Prostate gland (tissue), 2 donors: Measurements from ENCODE around the gene TELO2. TPM values are rescaled to one million over a fixed set of nuclear protein-coding genes. Genes with fewer than 3 reads are reported as not detected.

Experiments used
- DNase-seq: peaks from one replicate; pipeline ENCODE4 v3.0.0-alpha.2; 2019; ENCODE audit warnings: low spot score
- H3K27ac ChIP-seq, 2 donors: fragments of 200-600 bp; sonication (generic); 2 replicates each; pipeline ENCODE4 v1.5.1; 2017 to 2019
- H3K27me3 ChIP-seq: fragments of 200-600 bp; sonication (generic); replicated peaks from 2 replicates; pipeline ENCODE4 v1.5.1; 2019; ENCODE audit not compliant: insufficient read depth
- H3K36me3 ChIP-seq, 2 donors: fragments of 200-600 bp; sonication (generic); 1 replicate in 1 of 2; 2 replicates in 1 of 2; pipeline versions ENCODE4 v1.5.1 to v1.8.1; 2017 to 2019
- H3K4me1 ChIP-seq: fragments of 200-600 bp; sonication (generic); replicated peaks from 2 replicates; pipeline ENCODE4 v1.5.1; 2019
- H3K4me3 ChIP-seq, 2 donors: fragments of 200-600 bp; sonication (generic); 2 replicates each; pipeline ENCODE4 v1.5.1; 2017 to 2019
- H3K9me3 ChIP-seq: fragments of 200-600 bp; sonication (generic); 2 replicates; pipeline ENCODE4 v1.5.1; 2017
- POLR2A ChIP-seq: fragments of 450-650 bp; IDR thresholded peaks from one replicate; pipeline ENCODE4 v1.6.1; 2016; ENCODE audit warnings: antibody characterized with exemption, mild to moderate bottlenecking
- POLR2AphosphoS5 ChIP-seq: sonication (generic); formaldehyde crosslinking; IDR thresholded peaks from one replicate; pipeline ENCODE4 v1.6.1; 2017; ENCODE audit warnings: antibody characterized with exemption
- WGBS: methylation state at CpG from one replicate; pipeline ENCODE4 v1.1.5; 2018; 5-methylcytosine and 5-hydroxymethylcytosine counted together
- intact Hi-C: fragments of 100-400 bp; cut with DNase I; formaldehyde crosslinking; loops from one replicate; pipeline ENCODE4 v1.14.2; 2022
- total RNA-seq, 2 donors: library from RNA; depleted of rRNA; stranded (reverse); fragments of >200 nt; gene quantifications; one replicate each; pipeline ENCODE4 v1.1.0, GENCODE V29; 2016
- TF ChIP-seq, protein P1 (sequence below), 4 experiments: fragments of 200-600 bp in 2 of 4; fragments of 450-650 bp in 2 of 4; sonication (generic) in 2 of 4; IDR thresholded peaks; 1 replicate in 3 of 4; 2 replicates in 1 of 4; pipeline ENCODE4 v1.5.1; 2016 to 2019; ENCODE audit warnings: antibody characterized with exemption in 4 of 4, mild to moderate bottlenecking in 2 of 4, moderate library complexity in 2 of 4

The TELO2 gene
- total RNA-seq, 2 donors from 2014 or later: 35.1 to 53.5 TPM

DNA sequence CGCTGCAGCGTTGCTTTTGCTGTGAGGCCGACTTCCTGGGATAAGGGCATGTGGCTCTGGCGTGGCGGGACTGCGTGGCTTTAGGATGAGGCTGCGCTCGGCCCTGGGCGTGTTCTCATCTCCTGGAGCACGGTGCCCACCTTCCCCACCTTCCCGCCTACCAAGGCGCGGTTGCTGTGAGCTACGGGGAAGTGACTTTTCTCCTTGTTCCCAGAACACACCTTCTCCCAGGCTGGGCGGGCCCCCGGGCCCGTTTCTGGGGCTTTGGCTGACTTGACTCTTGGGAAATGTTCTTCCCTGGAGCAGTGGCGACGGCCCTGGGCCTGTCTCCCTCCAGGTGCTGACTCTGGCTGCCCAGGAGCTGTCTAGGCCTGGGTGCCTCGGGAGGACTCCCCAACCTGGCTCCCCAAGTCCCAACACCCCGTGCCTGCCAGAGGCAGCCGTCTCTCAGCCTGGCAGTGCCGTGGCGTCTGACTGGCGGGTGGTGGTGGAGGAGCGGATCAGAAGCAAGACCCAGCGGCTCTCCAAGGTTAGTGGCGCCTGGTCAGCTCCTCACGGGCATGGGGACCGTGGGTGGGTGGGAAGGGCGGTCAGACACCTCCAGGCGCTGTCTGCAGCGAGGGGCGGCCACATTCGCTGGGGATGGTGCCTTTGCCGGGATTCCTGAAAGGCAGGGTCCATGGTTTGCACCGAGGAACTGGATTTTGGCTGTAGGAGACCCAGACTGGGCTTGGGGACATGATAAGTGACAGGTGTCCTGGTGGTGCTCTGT, 12.1 kb downstream of the TELO2 start:
- intact Hi-C loops: no loop called here
- DNase-seq: no peak
- TF ChIP-seq, protein P1, sequence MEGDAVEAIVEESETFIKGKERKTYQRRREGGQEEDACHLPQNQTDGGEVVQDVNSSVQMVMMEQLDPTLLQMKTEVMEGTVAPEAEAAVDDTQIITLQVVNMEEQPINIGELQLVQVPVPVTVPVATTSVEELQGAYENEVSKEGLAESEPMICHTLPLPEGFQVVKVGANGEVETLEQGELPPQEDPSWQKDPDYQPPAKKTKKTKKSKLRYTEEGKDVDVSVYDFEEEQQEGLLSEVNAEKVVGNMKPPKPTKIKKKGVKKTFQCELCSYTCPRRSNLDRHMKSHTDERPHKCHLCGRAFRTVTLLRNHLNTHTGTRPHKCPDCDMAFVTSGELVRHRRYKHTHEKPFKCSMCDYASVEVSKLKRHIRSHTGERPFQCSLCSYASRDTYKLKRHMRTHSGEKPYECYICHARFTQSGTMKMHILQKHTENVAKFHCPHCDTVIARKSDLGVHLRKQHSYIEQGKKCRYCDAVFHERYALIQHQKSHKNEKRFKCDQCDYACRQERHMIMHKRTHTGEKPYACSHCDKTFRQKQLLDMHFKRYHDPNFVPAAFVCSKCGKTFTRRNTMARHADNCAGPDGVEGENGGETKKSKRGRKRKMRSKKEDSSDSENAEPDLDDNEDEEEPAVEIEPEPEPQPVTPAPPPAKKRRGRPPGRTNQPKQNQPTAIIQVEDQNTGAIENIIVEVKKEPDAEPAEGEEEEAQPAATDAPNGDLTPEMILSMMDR (IDR thresholded peaks at IDR 0.05): no peak
- TF ChIP-seq POLR2AphosphoS5 (no peak), POLR2A (no peak)
- Histone ChIP-seq H3K9me3 (no peaks in the 10 kb centered on the region), H3K27me3 (no peaks in the 10 kb centered on the region), H3K27ac (no peak overlapping the region), H3K36me3 (peaks cover 11 to 17% of the 10 kb centered on the region in 2 donors), H3K4me3 (no peak overlapping the region), H3K4me1 (no peaks in the 10 kb centered on the region)
- 93% methylated on average over 33 of the region's 37 CpGs for WGBS

DNA sequence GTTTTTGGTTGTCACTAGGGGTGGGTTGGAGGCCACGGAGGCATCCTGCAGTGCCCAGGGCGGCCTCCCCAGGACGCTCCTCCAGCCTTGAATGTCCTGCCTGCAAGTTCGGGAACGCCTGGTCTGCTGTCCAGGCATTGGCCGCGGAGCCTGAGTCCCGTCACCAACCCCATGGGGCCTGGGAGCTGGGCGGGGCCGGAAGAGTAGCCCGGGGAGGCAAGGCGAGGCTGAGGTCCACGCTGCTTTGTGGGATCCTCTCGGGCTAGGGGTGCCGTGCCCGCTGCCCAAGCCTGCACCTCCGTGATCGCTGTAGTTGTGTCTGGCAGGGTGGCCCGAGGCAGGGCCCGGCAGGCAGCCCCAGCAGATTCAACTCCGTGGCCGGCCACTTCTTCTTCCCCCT, 12.8 kb downstream of the TELO2 start:
- Histone ChIP-seq H3K27me3 (no peaks in the 10 kb centered on the region), H3K27ac (no peak overlapping the region), H3K36me3 (peaks cover 11 to 17% of the 10 kb centered on the region in 2 donors), H3K4me1 (no peaks in the 10 kb centered on the region), H3K4me3 (no peak overlapping the region), H3K9me3 (no peaks in the 10 kb centered on the region)
- no peak for DNase-seq
- WGBS: 97% methylated on average over 22 of the region's 22 CpGs
- TF ChIP-seq, protein P1 (IDR thresholded peaks at IDR 0.05): no peak
- no peak for TF ChIP-seq POLR2A
- no peak for TF ChIP-seq POLR2AphosphoS5
- intact Hi-C loops: no loop called here

DNA sequence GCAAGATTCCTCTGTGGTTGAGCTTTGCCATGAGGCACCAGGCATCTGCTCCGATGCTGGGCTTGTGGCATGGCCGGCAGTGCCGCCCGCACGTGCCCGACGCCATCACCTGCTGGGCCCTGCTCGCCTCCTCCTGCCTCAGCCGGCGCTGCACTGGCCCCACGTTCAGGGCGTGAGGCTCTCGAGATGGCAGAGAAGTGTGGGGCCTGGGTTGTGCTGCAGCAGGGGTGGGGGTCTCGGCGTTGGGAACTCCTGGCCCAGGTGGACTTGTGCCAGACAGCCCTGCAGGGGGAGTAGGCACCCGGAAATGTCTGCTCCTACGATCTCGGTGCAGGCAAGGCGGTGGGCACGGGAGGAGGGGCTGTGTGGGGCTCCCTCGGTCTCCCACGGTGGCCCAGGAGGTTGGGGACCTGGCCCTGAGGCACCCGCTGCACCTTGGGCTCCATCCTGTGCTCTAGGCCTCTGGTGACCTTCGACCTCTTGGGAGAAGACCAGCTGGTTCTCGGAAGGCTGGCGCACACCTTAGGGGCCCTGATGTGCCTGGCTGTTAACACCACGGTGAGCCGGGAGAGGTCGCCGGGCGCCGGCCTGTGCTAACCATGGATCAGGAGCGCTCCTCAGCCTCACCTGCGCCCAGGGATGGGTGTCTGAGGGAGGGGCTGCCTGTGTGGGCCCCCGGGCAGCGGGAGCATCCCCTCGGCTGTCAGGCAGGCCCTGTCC, 13.5 kb downstream of the TELO2 start:
- Histone ChIP-seq H3K4me1 (no peaks in the 10 kb centered on the region), H3K36me3 (peaks cover 8 to 13% of the 10 kb centered on the region in 2 donors)
- intact Hi-C loops: no loop called here

DNA sequence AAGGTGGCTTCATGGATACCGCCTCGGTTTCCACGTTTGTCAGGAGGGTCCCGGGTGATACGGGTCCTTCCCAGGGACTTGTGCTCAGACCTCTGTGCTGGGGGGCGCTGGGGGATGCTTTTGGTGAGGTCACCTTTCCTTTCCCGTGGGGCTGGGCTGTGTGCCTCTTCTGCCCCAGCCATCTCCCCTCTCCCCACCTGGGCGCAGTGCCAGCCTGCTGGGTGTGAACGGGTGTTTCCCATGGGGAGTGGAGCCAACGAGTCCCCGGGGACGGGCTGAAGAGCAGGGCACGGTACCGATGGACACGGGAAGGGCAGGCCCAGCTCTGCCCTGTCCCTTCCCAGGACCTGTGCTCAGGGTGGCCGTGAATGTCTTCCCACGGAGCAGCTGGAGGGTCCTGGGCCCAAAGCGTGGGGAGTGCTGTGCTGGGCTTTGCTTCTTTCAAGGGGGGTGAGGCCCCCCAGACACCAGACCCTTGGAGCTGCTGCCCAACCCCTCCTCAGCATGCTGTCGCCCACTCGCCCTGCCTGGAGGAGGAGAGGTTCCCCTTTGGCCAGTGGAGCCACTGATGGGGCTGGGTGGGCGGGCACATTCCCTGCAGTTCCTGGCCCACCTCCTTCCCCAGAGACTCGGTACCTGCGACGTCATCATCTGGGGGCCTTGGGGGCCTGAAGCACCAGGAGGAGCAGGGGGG, 15.5 kb downstream of the TELO2 start:
- Histone ChIP-seq H3K36me3 (no peaks in the 10 kb centered on the region), H3K27ac (no peak overlapping the region), H3K9me3 (no peaks in the 10 kb centered on the region), H3K27me3 (no peaks in the 10 kb centered on the region), H3K4me3 (no peak overlapping the region), H3K4me1 (no peaks in the 10 kb centered on the region)
- TF ChIP-seq POLR2A (no peak), POLR2AphosphoS5 (no peak)
- TF ChIP-seq, protein P1 (IDR thresholded peaks at IDR 0.05): no peak
- intact Hi-C loops: no loop called here
- 74% methylated on average over 23 of the region's 24 CpGs for WGBS
- DNase-seq: no peak

More for the DNA sequence above, 13.5 kb downstream of the TELO2 start:
- Histone ChIP-seq H3K27ac (no peak overlapping the region), H3K4me3 (no peak overlapping the region), H3K9me3 (no peaks in the 10 kb centered on the region), H3K27me3 (no peaks in the 10 kb centered on the region)
- TF ChIP-seq POLR2A (no peak), POLR2AphosphoS5 (no peak)
- TF ChIP-seq, protein P1 (IDR thresholded peaks at IDR 0.05): no peak
- DNase-seq: no peak
- WGBS: 86% methylated on average over 27 of the region's 37 CpGs
